CD8-positive, alpha-beta memory T cell (primary cell): ENCODE measurements around the gene SLC15A5. TPM values are rescaled to one million over a fixed set of nuclear protein-coding genes. Genes with fewer than 3 reads are reported as not detected.

Source experiments
- CTCF ChIA-PET: fragments of 350-600 bp; sonication (Branson Sonifier 250); formaldehyde crosslinking; loops from one replicate; lab custom pipeline; 2021; ENCODE audit warnings: antibody characterized with exemption; lab: Charles Lee
- POLR2A ChIA-PET: fragments of 350-600 bp; sonication (Branson Sonifier 250); formaldehyde crosslinking; loops from one replicate; lab custom pipeline; 2021; ENCODE audit warnings: antibody characterized with exemption; lab: Charles Lee
- DNase-seq, 5 donors: peaks; one replicate each; pipeline versions ENCODE4 v3.0.0 to v3.0.0-alpha.2; 2020 to 2022; ENCODE audit warnings: mixed read lengths in 1 of 5
- H3K27ac ChIP-seq: one replicate; pipeline ENCODE4 v1.7.0; 2013; ENCODE audit warnings: low read depth, mild to moderate bottlenecking, low read length, moderate library complexity
- H3K27me3 ChIP-seq: 2 replicates; pipeline ENCODE4 v1.7.0; 2013; ENCODE audit warnings: low read length, mild to moderate bottlenecking; ENCODE audit not compliant: insufficient read depth, poor library complexity, severe bottlenecking
- H3K36me3 ChIP-seq: 2 replicates; pipeline ENCODE4 v1.7.0; 2013; ENCODE audit warnings: mild to moderate bottlenecking, low read length, moderate library complexity; ENCODE audit not compliant: insufficient read depth
- H3K4me1 ChIP-seq: 2 replicates; pipeline ENCODE4 v1.7.0; 2013; ENCODE audit warnings: mild to moderate bottlenecking, low read length, moderate library complexity; ENCODE audit not compliant: insufficient read depth
- H3K4me3 ChIP-seq: 2 replicates; pipeline ENCODE4 v1.7.0; 2013; ENCODE audit warnings: mild to moderate bottlenecking, low read length
- H3K9me3 ChIP-seq: 2 replicates; pipeline ENCODE4 v1.7.0; 2013; ENCODE audit warnings: mild to moderate bottlenecking, low read length
- H3K27ac Mint-ChIP-seq, 8 donors: one replicate each; pipeline ENCODE4 v1.8.0; 2020 to 2021; ENCODE audit warnings: mixed read lengths in 8 of 8, mild to moderate bottlenecking in 6 of 8, inconsistent platforms in 3 of 8, moderate library complexity in 3 of 8
- H3K27me3 Mint-ChIP-seq, 2 donors: one replicate each; pipeline ENCODE4 v1.8.0; 2020 to 2021; ENCODE audit warnings: mixed read lengths in 2 of 2, mild to moderate bottlenecking in 1 of 2, moderate library complexity in 1 of 2
- H3K36me3 Mint-ChIP-seq, 3 donors: one replicate each; pipeline ENCODE4 v1.8.0; 2020 to 2021; ENCODE audit warnings: mixed read lengths in 3 of 3, inconsistent platforms in 1 of 3, mild to moderate bottlenecking in 1 of 3
- H3K4me1 Mint-ChIP-seq, 3 donors: one replicate each; pipeline ENCODE4 v1.8.0; 2020 to 2021; ENCODE audit warnings: mixed read lengths in 3 of 3, inconsistent platforms in 1 of 3, mild to moderate bottlenecking in 1 of 3
- H3K4me3 Mint-ChIP-seq, 7 donors: one replicate each; pipeline ENCODE4 v1.8.0; 2020 to 2021; ENCODE audit warnings: mixed read lengths in 7 of 7, mild to moderate bottlenecking in 6 of 7, moderate library complexity in 4 of 7, inconsistent platforms in 2 of 7
- H3K9me3 Mint-ChIP-seq, 5 donors: one replicate each; pipeline ENCODE4 v1.8.0; 2020 to 2022; ENCODE audit warnings: mixed read lengths in 5 of 5, mild to moderate bottlenecking in 3 of 5, moderate library complexity in 2 of 5, inconsistent platforms in 1 of 5
- polyA plus RNA-seq: library from polyadenylated mRNA; unstranded; fragments of 300-500 nt; fragmentation: Illumina TruSeq; gene quantifications from one replicate; pipeline ENCODE4 v1.2.3, GENCODE V29; 2021
- total RNA-seq, 2 experiments: library from RNA; stranded (reverse); gene quantifications; one replicate each; pipeline ENCODE4 v1.2.3, GENCODE V29; 2021

Gene SLC15A5
- total and polyA plus RNA-seq, 3 experiments from 2014 or later: not detected

DNA sequence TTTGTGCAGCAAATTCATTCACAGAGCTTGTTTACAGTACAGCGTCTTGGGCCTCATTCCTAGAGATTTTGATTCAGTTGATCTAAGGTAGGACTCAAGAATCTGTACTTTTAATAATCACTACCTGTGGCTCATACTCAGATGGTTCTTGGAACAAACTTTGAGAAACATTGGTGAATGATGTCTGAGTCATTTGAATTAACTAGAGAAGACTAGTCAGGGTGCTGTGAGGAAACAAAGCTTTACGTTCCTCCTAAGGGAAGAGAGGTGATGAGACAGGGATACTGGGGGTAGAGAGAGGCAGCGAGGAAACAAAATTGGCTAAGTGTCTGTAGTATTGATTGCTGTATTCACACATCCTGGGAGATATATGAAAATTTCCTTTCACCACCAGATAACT is 109.4 kb downstream of the SLC15A5 start:
- H3K4me1 Mint-ChIP-seq: no peaks in the 10 kb centered on the region
- no peak overlapping the region for H3K27ac Mint-ChIP-seq
- no peaks in the 10 kb centered on the region for H3K4me1 ChIP-seq
- H3K4me3 Mint-ChIP-seq: no peak overlapping the region
- H3K27me3 ChIP-seq: no peaks in the 10 kb centered on the region
- POLR2A ChIA-PET: no interaction called here
- CTCF ChIA-PET: no interaction called here
- peaks cover 0 to 3% (median 0%) of the 10 kb centered on the region in 5 donors for H3K9me3 Mint-ChIP-seq
- H3K4me3 ChIP-seq: no peak overlapping the region
- H3K9me3 ChIP-seq: no peaks in the 10 kb centered on the region
- no peak for DNase-seq
- H3K27me3 Mint-ChIP-seq: no peaks in the 10 kb centered on the region
- H3K36me3 ChIP-seq: no peaks in the 10 kb centered on the region
- H3K36me3 Mint-ChIP-seq: no peaks in the 10 kb centered on the region
- no peak overlapping the region for H3K27ac ChIP-seq

DNA sequence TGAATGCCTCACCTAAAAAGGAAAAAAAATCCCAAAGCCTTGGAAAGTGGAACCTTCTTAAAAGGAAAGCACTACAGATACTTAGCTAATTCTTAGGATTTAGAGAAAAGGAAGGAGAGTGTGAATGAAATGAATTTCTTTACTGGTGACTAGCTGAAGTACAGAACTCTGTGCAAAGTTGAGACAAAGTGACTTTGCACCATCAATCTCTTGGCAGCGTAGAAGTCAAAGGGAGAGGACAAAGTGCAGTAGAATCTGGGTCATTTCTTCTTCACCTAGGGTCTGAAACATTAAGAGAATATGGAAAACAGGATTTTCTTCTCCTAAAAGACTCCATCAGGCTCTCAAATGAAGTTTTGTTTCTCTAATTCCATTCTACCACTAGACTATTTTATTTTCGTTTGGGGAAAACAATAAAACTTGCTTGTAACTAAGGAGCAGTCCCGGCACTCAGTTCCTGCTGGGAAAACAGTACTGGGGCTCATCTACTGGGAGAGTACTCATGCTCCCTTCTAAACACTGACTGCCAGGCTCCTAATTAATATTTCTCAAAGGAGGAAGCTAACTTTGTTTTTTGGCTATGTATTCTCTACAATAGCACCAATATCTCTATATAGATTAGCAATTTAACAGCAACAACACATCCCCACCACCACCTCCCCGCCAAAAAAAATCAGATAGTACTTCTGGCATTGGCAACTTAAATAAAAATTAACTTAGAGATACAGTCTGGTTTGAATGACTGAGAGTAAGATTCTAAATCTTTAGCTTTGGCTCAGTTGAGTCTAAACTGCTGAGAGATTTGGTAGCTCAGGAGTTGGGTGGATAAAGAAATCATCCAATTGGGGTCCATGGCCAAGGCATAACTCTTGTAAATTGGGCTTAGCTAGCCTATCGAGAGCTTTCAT is 110.7 kb downstream of the SLC15A5 start:
- DNase-seq: no peak
- Histone ChIP-seq H3K4me3 (no peak overlapping the region), H3K4me1 (no peaks in the 10 kb centered on the region), H3K27me3 (no peaks in the 10 kb centered on the region), H3K27ac (no peak overlapping the region), H3K9me3 (no peaks in the 10 kb centered on the region), H3K36me3 (no peaks in the 10 kb centered on the region)
- no peak overlapping the region for H3K4me3 Mint-ChIP-seq
- no peaks in the 10 kb centered on the region for H3K4me1 Mint-ChIP-seq
- H3K9me3 Mint-ChIP-seq: peaks cover 0 to 3% (median 0%) of the 10 kb centered on the region in 5 donors
- H3K27me3 Mint-ChIP-seq: no peaks in the 10 kb centered on the region
- ChIA-PET POLR2A (no interaction called here), CTCF (no interaction called here)
- no peak overlapping the region for H3K27ac Mint-ChIP-seq
- no peaks in the 10 kb centered on the region for H3K36me3 Mint-ChIP-seq

DNA sequence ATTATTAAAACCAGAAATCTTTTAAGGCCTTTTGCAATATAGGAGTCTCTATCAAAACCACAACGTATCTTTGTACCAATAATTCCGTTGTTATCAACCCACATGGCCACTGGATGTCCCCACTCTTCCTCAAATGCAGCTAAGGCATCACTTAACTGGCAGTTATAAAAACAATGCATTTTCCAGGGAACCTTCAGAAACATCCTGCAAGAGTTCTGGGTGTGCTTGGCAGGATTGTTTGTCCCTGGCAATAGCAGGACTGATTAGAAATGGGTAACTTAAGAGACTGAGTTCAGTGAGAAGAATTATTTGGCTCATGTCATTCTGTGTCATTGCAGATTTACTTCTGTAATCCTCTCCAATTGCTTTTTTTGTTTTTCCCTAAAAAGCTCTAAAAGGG is 112.0 kb downstream of the SLC15A5 start:
- Histone ChIP-seq H3K27me3 (no peaks in the 10 kb centered on the region), H3K4me3 (no peak overlapping the region), H3K27ac (no peak overlapping the region), H3K36me3 (no peaks in the 10 kb centered on the region), H3K9me3 (no peaks in the 10 kb centered on the region), H3K4me1 (no peaks in the 10 kb centered on the region)
- H3K4me3 Mint-ChIP-seq: no peak overlapping the region
- ChIA-PET POLR2A (no interaction called here), CTCF (no interaction called here)
- H3K27ac Mint-ChIP-seq: no peak overlapping the region
- H3K27me3 Mint-ChIP-seq: no peaks in the 10 kb centered on the region
- no peaks in the 10 kb centered on the region for H3K4me1 Mint-ChIP-seq
- no peak for DNase-seq
- no peaks in the 10 kb centered on the region for H3K36me3 Mint-ChIP-seq
- H3K9me3 Mint-ChIP-seq: peaks cover 0 to 3% (median 0%) of the 10 kb centered on the region in 5 donors

DNA sequence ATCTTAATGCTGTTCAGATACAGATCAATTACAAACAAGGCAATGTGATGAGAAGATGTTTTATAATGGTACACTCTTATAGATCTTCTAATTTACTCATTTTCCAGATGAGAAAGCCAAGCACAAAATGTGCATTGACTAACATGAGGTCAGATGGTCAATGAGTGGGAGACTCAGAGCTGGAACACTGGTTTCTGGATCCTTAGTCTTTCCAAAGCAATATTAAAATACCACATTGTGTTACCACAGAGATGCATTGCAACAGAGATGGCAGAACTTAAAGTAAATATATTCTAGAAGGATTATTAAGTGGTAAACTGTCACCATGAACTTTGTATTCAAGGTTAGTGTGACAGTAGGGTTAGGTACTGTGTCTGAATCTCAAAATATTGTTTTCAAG is 113.6 kb downstream of the SLC15A5 start:
- no peaks in the 10 kb centered on the region for H3K27me3 ChIP-seq
- no peak for DNase-seq
- Mint-ChIP-seq H3K9me3 (peaks cover 0 to 3% (median 0%) of the 10 kb centered on the region in 5 donors), H3K27ac (no peak overlapping the region), H3K36me3 (no peaks in the 10 kb centered on the region), H3K27me3 (no peaks in the 10 kb centered on the region), H3K4me3 (no peak overlapping the region), H3K4me1 (no peaks in the 10 kb centered on the region)
- POLR2A ChIA-PET: no interaction called here
- H3K36me3 ChIP-seq: no peaks in the 10 kb centered on the region
- no peak overlapping the region for H3K4me3 ChIP-seq
- H3K9me3 ChIP-seq: no peaks in the 10 kb centered on the region
- H3K27ac ChIP-seq: no peak overlapping the region
- CTCF ChIA-PET: no interaction called here
- no peaks in the 10 kb centered on the region for H3K4me1 ChIP-seq

DNA sequence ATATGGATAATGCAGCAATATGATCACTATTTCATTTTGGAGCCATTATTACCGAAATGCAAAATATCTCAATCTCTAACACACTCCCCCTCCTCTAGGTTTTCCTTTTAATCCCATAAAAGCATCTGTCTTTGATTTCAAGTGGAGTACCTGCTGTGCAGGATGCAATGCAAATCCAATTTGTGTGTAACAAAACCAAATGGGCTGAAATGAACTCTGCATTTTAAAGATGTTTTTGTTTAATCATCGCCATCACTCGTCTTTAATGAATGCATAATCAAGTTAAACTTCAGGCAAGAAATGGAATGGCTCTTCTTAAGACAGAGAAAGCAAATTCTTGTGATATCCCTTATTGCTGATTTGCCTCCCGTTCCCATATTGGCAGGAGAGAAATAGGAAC is 114.3 kb downstream of the SLC15A5 start:
- no peaks in the 10 kb centered on the region for H3K36me3 Mint-ChIP-seq
- H3K27ac ChIP-seq: no peak overlapping the region
- no peaks in the 10 kb centered on the region for H3K27me3 Mint-ChIP-seq
- ChIA-PET POLR2A (no interaction called here), CTCF (no interaction called here)
- no peaks in the 10 kb centered on the region for H3K9me3 ChIP-seq
- no peak overlapping the region for H3K4me3 ChIP-seq
- no peaks in the 10 kb centered on the region for H3K36me3 ChIP-seq
- no peaks in the 10 kb centered on the region for H3K27me3 ChIP-seq
- DNase-seq: no peak
- H3K4me1 Mint-ChIP-seq: no peaks in the 10 kb centered on the region
- H3K9me3 Mint-ChIP-seq: no peaks in the 10 kb centered on the region
- H3K27ac Mint-ChIP-seq: no peak overlapping the region
- H3K4me1 ChIP-seq: no peaks in the 10 kb centered on the region
- H3K4me3 Mint-ChIP-seq: no peak overlapping the region

DNA sequence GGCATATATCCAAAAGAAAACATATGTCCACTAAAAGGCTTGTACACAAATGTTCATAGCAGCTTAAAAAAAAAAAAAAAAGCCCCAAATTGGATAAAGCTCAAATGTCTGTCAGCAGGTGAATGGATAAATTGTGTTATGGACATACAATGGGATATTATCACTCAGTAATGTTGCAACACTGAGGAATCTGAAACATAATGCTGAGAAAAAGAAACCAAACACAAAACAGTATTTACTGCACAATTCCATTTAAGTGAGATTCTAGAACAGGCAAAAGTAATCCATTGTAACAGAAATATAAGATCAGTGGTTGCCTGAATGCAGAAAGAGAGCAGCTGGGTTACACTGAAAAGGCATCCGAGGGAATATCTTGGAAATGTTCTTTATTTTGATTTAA is 117.9 kb downstream of the SLC15A5 start:
- Histone ChIP-seq H3K4me3 (no peak overlapping the region), H3K27me3 (no peaks in the 10 kb centered on the region), H3K4me1 (no peaks in the 10 kb centered on the region), H3K36me3 (no peaks in the 10 kb centered on the region), H3K9me3 (no peaks in the 10 kb centered on the region), H3K27ac (no peak overlapping the region)
- H3K27ac Mint-ChIP-seq: no peak overlapping the region
- H3K4me3 Mint-ChIP-seq: no peak overlapping the region
- no peak for DNase-seq
- no peaks in the 10 kb centered on the region for H3K27me3 Mint-ChIP-seq
- H3K36me3 Mint-ChIP-seq: no peaks in the 10 kb centered on the region
- ChIA-PET POLR2A (no interaction called here), CTCF (no interaction called here)
- H3K9me3 Mint-ChIP-seq: no peaks in the 10 kb centered on the region
- H3K4me1 Mint-ChIP-seq: no peaks in the 10 kb centered on the region

DNA sequence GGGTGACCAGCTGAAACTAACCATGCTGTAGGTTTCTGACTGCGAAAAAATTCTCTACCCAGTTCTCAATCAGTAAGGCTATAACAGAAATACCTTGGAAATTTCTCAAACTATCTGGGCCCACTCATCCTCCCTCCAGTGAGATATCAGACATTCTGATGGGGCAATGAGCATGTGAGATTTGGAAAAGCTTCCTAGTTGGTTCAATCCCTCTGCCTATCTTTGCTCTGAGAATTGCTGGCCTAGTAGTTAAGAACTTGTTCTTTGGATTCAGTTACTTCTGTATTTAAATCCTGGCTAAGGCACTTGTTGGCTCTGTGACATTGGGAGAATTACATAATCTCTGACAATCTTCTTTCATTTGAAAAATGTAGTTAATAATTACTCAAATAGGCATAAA is 119.4 kb downstream of the SLC15A5 start:
- no peaks in the 10 kb centered on the region for H3K9me3 Mint-ChIP-seq
- no peak overlapping the region for H3K4me3 Mint-ChIP-seq
- no peaks in the 10 kb centered on the region for H3K27me3 ChIP-seq
- H3K4me1 Mint-ChIP-seq: no peaks in the 10 kb centered on the region
- no peaks in the 10 kb centered on the region for H3K4me1 ChIP-seq
- DNase-seq: no peak
- no peaks in the 10 kb centered on the region for H3K36me3 Mint-ChIP-seq
- H3K9me3 ChIP-seq: no peaks in the 10 kb centered on the region
- no peak overlapping the region for H3K27ac Mint-ChIP-seq
- no peak overlapping the region for H3K4me3 ChIP-seq
- H3K36me3 ChIP-seq: no peaks in the 10 kb centered on the region
- ChIA-PET CTCF (no interaction called here), POLR2A (no interaction called here)
- no peak overlapping the region for H3K27ac ChIP-seq
- H3K27me3 Mint-ChIP-seq: no peaks in the 10 kb centered on the region

DNA sequence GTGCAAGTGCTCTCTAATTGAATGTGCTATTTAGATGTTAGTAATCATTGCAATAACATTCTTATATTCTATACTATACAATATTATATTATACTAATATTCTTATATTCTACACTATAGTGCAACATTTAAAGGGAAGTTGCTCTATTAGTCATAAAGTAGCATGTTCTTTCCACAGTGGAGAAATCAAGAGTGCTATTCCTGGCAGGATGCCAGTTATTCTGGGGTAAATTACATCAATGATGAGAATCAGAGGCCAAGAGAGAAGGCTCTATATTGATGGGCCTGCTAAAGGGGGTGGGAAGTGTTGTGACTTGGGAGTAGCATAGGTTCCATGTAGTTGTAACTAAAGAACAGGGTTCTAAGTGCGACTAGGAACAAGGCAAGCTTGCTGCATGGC is 121.5 kb downstream of the SLC15A5 start:
- H3K36me3 Mint-ChIP-seq: no peaks in the 10 kb centered on the region
- H3K27ac ChIP-seq: no peak overlapping the region
- H3K27ac Mint-ChIP-seq: no peak overlapping the region
- no peaks in the 10 kb centered on the region for H3K9me3 Mint-ChIP-seq
- H3K27me3 Mint-ChIP-seq: no peaks in the 10 kb centered on the region
- ChIA-PET CTCF (no interaction called here), POLR2A (no interaction called here)
- H3K36me3 ChIP-seq: no peaks in the 10 kb centered on the region
- no peaks in the 10 kb centered on the region for H3K9me3 ChIP-seq
- DNase-seq: no peak
- H3K27me3 ChIP-seq: no peaks in the 10 kb centered on the region
- no peaks in the 10 kb centered on the region for H3K4me1 ChIP-seq
- no peak overlapping the region for H3K4me3 Mint-ChIP-seq
- no peaks in the 10 kb centered on the region for H3K4me1 Mint-ChIP-seq
- no peak overlapping the region for H3K4me3 ChIP-seq
